Heart left ventricle (tissue), 13 donors: ENCODE measurements around the gene CILP2.

Source experiments
- CTCF ChIP-seq, 12 donors: fragments of 200-600 bp; sonication (generic) in 4 of 12; IDR thresholded peaks; one replicate each; pipeline versions ENCODE4 v1.5.0 to v1.8.0; 2018 to 2022; ENCODE audit warnings: antibody characterized with exemption in 12 of 12, mild to moderate bottlenecking in 5 of 12
- POLR2A ChIP-seq, 2 donors: fragments of 450-650 bp; IDR thresholded peaks; one replicate each; pipeline ENCODE4 v1.6.1; 2017; ENCODE audit warnings: antibody characterized with exemption in 2 of 2, mild to moderate bottlenecking in 2 of 2, moderate library complexity in 2 of 2
- donor health status: ischemic (EF 13 %, LVEDD 7.1; RV severe dilation, severe dysfunction).
- donor health status: DM: no; HTN: yes; CAD: no.
- donor health status: DM: no; HTN: no; CAD: no.
- donor health status: ischemic (EF 25% LVEDD 6.9; RV normal size, moderate dysfunction).
- donor health status: ischemic (EF 25% LVEDD 5.7; RV mildly dilated, moderate dysfunction).
- donor health status: ischemic (EF 35%, LVEDD 5.7; RV mildly dilated, moderate dysfunction).
- donor health status: nonischemic (EF 11% LVEDD 7.7; RV severe dilation, severe dysfunction).
- donor health status: DM: yes; HTN: yes; CAD: no.
- donor health status: PGD.
- donor health status: ischemic (EF 29% LVEDD 5.4; RV normal size, mild dysfunction).
- donor health status: nonischemic (EF 23%, LVEDD 6.1; RV moderate dilation, normal function).

GRCh38 chr19:19594381-19594780 lies 56.3 kb downstream of the CILP2 start:
- TF ChIP-seq CTCF (IDR thresholded peaks at IDR 0.05) (no peak), POLR2A (IDR thresholded peaks at IDR 0.05) (no peak)
